Kidney capillary endothelial cell (primary cell): Measurements from ENCODE around the gene RASAL3.
"Not testable (repeated sequence)": the region's sequence is repeated elsewhere in the genome, so short reads cannot be mapped to it uniquely, and the experiment has no call there.

Experiments
- DNase-seq: peaks from one replicate; pipeline ENCODE4 v3.0.0-alpha.2; 2018; ENCODE audit warnings: low spot score

Gene RASAL3

DNA sequence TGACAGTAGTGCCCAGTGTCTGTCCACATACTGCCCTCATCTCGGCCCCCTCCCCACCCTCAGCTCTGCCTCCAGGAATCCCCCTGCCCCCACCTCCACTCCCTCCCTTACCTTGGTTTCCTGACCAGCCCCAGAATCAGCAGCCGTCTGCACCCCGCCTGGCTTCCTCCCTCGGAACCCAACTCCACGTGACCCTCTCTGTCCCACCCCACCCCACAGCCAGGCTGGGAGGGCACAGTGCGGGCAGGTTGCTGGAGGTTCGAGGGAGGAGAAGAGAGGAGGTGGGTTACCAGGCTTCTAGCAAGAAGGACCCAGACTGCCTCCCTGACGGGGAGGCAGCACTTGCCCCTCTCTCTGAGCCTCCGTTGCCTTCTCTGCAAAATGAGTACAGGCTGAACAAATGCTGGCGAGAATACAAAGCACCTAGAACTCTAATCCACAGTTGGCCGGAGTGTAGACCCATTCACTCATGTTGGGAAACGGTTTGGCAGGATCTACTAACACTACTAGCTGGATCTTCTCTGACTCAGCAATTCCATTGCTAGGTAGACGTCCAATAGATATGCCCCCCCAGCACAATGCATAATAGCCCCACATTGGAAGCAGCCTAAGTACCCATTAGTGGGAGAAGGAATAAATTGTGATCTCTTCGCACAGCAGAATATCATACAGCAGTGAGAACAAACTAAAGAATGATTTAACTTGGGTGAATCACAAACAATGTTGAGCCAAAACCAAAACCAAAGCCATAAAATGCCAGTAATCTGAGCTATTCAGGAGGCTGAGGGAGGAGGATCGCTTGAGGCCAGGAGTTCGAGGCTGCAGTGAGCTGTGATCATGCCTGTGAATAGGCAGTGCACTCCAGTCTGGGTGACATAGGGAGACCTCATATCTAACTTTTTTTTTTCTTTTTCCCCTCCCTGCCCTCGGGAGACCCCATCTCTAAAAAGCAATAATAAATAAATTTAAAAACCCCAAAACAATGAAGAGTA is at the start of gene RASAL3:
RASAL3 (minus strand) TSS at position 151 of the 992 bp plus-strand sequence. CDS start 186 bp downstream, outside the sequence.
- no peak for DNase-seq

DNA sequence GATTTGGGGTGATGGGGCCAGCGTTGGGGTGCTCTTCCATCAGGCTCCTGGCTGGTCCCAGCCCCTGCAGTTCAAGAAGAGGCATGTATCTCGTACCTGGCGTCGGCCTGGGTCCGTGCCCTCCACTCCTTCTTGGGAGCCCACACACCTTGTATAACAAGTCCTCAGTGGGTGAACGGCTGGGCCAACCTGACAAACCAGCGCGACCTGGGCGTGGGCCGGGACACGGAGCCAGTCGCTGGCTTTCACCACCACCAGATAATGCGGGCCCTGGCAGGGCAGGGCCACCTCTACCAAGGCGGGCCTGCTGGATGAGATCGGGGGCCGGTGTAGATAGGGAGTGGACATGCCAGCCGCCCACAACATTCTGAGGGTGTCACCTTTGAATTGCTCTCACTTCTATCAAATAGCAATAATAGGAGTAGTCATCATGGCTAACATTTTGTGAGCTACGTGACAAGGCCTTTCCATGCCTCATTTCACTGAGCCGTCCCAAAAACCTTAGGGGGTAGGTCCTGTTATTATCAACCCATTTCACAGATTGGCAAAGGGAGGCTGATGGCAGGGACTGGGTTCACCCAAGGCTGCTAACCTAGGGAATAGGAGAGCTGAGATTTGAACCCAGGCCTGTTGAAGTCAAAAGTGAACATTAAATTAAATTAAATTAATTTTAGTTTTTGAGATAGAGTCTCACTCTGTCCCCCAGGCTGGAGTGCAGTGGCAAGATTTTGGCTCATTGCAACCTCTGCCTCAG is 47.5 kb upstream of the RASAL3 start:
- no peak for DNase-seq

GRCh38 chr19:15508035-15508710 is 43.8 kb upstream of the RASAL3 start, which contains the start of gene CYP4F22:
CYP4F22 (plus strand) TSS chr19:15508525; CDS start chr19:15525337, 16,812 bp downstream.
- no peak for DNase-seq

- no peak for DNase-seq
Measured at GRCh38 chr19:15507068-15508034, 43.0 kb upstream of the RASAL3 start.

DNA sequence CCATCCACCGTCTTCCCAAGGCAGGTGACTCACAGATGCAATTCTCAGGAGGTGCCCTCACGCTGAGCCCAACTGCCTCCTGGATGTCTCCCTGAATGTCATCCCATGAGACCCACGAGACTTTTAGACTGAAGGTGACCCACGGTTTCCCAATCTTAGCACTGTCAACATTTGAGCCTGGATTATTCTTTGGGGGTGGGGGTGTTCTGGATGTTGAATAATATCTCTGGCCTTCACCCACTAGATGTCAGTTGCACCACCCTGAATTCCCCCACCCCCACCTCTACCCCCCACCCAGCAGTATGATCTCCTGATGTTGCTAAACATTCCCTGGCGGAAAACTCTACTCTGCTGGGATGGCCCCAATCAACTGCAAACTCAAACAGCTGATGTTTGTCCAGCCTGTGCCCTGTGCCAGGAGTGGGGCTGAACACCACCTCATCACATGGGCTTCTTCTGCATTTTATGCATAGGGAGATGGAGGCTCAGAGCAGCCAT is 41.8 kb upstream of the RASAL3 start:
- no peak for DNase-seq

DNA sequence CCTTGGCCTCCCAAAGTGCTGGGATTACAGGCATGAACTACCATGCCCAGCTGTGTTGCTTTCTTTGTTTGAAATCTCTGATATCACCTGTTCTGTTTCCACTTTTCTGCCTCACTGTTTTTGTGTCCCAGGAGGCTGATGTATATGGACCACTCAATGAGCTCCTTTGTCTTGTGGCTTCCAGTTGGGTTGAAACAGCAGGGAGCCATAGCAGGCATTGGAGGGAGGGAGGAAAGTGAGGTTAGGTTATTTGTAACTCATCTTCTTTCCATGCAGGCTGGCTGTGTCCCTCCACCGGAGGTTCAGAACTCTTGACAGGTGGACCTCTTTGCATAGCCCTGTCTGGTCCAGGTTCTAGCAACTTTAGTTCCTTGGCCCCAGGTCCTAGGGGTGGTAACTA is 37.9 kb upstream of the RASAL3 start:
- DNase-seq, result no peak

DNA sequence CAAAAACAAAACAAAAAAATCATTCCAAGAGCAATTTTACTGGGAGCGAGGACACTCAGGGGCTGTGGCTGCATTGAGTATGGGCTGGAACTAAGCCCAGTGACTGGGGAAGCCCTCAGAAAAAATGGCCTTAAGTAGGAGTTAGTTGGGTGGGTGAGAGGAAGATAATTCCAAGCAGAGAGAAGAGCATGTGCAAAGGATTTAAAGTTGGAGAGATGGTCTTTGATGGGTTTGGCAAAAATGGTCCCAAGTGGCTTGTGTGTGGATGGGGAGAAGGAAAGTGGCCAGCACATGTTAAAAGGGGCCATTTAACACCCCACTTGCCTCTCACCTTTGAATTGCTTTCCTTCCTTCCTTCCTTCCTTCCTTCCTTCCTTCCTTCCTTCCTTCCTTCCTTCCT is 37.3 kb upstream of the RASAL3 start:
- DNase-seq, result no peak

GRCh38 chr19:15498910-15499309 is 34.6 kb upstream of the RASAL3 start:
- DNase-seq, result no peak

DNA sequence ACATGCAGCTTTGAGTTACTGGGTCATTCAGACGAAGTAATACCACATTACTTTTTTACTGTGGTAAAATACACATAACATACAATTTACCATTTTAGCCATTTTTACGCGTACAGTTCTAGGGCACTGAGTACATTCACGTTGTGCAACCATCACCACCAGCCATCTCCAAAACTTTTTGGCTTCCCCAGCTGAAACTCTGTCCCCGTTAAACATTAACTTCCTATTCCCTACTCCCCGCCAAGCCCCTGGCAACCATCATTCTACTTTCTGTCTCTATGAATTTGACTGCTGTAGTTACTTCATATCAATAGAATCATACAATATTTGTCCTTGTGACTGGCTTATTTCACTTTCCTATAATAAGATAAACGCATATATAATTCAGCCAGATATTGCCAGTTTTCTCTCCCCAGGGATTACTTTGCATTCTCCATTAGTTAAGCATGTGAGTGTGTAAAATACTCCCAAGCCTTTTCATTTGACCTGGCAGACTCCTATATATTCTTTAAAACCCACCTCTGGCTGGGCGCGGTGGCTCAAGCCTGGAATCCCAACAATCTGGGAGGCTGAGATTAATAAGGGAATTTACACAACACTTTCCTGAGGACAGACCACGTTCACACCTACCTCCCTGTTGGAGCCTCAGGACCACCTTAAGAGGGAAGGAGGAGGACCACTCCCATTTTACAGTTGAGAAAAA is 34.0 kb upstream of the RASAL3 start:
- no peak for DNase-seq

GRCh38 chr19:15495151-15495550 is 30.8 kb upstream of the RASAL3 start:
- no peak for DNase-seq

DNA sequence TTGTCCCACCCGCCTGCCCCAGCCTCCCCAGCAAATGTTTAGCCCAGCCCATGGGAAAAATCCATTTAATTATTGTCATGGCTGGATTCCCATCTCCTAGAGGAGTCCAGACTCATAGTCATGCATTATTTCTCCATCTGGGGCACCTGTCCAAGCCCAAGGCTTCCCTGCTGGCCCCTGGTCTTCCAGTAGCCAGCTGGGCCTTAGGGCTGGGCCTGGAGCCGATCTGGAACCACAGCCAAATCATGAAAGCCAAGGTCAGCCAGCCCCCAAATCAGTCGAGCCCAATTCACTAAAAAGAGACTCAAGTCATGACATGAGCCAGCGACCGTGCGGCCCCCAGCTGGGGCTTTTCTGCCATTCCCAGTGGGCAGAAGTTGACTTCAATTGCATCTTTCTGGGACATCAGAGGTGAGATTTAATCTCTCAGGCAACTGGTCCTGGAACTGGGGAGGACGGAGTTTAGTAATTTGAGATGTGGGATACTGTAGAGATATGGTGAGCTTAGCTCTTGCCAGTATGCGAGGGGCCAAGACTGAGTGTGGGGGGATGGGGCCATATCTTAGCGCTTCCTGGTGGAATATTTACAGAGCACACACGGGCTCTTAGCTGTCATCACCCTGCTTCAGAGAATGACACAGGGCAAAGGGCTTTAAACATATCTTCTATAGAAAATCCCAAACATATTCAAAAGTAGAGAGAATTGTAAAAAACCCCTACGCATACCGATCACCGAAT is 24.3 kb upstream of the RASAL3 start:
- no peak for DNase-seq

DNA sequence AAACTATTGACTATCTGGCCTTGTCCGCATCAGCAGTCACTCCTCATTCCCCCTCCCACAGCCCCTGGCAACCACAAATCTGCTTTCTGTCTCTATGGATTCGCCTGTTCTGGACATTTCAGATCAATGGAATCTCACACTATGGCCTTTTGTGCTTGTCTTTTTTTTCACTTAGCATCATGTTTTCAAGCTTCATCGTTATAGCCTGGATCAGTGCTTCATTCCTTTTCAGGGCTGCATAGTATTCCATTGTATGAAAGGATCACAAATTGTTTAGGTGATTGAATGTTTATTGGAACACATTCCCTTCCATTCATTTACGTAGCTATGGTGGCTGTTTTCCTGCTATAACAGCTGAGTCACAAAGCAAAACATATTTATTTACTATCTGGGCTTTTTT is 22.7 kb upstream of the RASAL3 start:
- DNase-seq, result no peak

DNA sequence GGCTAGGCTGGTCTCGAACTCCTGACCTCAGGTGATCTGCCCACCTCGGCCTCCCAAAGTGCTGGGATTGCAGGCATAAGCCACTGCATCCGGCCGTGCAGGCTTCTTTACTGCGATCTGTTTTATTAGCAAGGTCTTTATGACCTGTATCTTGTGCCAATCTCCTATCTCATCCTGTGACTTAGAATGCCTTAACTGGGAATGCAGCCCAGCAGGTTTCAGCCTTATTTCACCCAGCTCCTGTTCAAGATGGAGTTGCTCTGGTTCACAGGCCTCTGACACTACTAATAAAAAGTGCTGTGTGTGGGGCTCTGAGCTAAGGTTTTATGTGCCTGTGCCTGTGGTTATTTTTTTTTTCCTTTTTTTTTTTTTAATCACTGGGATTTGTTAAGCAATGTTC is 21.4 kb upstream of the RASAL3 start:
- not testable (repeated sequence) for DNase-seq

GRCh38 chr19:15480996-15481395 is 16.7 kb upstream of the RASAL3 start:
- DNase-seq, result not testable (repeated sequence)

GRCh38 chr19:15479391-15480345 is 15.3 kb upstream of the RASAL3 start, which contains the start of gene PGLYRP2:
PGLYRP2 (minus strand) TSS chr19:15479501; CDS start chr19:15479371, 130 bp downstream.
- no peak for DNase-seq

DNA sequence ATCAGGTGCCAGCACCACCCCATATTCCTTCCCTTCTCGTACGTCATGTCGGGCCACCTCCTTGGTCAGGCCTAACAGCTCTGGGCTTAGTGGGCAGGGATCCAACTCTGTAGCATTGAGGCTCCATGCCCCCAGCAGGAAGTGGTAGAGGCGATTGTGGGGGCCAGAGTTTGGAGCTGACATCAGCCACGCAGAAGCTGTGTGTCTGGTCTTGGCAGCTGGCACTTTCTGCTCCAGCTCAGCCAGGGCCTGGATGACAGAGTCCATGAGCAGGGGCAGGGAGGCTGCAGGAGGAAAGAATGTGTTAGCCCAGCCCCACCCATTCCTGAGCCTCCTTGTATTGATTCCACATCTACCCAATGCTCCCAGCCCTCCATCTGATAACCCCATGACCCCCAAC is 12.0 kb upstream of the RASAL3 start:
- no peak for DNase-seq

GRCh38 chr19:15475611-15476010 is 11.3 kb upstream of the RASAL3 start:
- no peak for DNase-seq

GRCh38 chr19:15475169-15475568 is 10.8 kb upstream of the RASAL3 start:
- no peak for DNase-seq
